HL-60 (cell line): Measurements from ENCODE around the gene PTBP1.

Source experiments
- DNase-seq, 2 experiments: peaks; one replicate each; pipeline ENCODE4 v3.0.0-alpha.2; 2010 to 2020; ENCODE audit warnings: low read depth in 1 of 2, low spot score in 1 of 2
- H3K27ac ChIP-seq: fragments of 250-450 bp; sonication (Bioruptor Pico); replicated peaks from 2 replicates; pipeline ENCODE4 v1.5.1; 2020; ENCODE audit warnings: mild to moderate bottlenecking, moderate library complexity
- H3K27me3 ChIP-seq: fragments of 250-450 bp; sonication (Bioruptor Pico); 2 replicates; pipeline ENCODE4 v1.5.1; 2021; ENCODE audit warnings: mild to moderate bottlenecking, moderate library complexity; ENCODE audit not compliant: insufficient read depth, poor library complexity, severe bottlenecking
- H3K4me3 ChIP-seq: replicated peaks from 2 replicates; pipeline ENCODE4 v1.5.1; 2011; ENCODE audit warnings: mild to moderate bottlenecking, control low read depth, low read length; ENCODE audit not compliant: insufficient read depth
- GABPA ChIP-seq: IDR thresholded peaks from 2 replicates; pipeline ENCODE4 v1.6.1; 2012; ENCODE audit warnings: low read depth
- POLR2AphosphoS5 ChIP-seq: IDR thresholded peaks from 2 replicates; pipeline ENCODE4 v1.6.1; 2012; ENCODE audit warnings: low read depth
- SPI1 ChIP-seq: IDR thresholded peaks from 2 replicates; pipeline ENCODE4 v1.6.1; 2012; ENCODE audit warnings: low read depth, mild to moderate bottlenecking, borderline replicate concordance
- TF ChIP-seq, protein P1 (sequence below): IDR thresholded peaks from one replicate; pipeline ENCODE4 v1.5.1; 2011; ENCODE audit warnings: low read length, control low read depth, inconsistent platforms; ENCODE audit not compliant: insufficient read depth
- TF ChIP-seq, protein P2 (sequence below): IDR thresholded peaks from 2 replicates; pipeline ENCODE4 v1.6.1; 2012; ENCODE audit warnings: low read depth; ENCODE audit not compliant: insufficient replicate concordance

The PTBP1 gene

DNA sequence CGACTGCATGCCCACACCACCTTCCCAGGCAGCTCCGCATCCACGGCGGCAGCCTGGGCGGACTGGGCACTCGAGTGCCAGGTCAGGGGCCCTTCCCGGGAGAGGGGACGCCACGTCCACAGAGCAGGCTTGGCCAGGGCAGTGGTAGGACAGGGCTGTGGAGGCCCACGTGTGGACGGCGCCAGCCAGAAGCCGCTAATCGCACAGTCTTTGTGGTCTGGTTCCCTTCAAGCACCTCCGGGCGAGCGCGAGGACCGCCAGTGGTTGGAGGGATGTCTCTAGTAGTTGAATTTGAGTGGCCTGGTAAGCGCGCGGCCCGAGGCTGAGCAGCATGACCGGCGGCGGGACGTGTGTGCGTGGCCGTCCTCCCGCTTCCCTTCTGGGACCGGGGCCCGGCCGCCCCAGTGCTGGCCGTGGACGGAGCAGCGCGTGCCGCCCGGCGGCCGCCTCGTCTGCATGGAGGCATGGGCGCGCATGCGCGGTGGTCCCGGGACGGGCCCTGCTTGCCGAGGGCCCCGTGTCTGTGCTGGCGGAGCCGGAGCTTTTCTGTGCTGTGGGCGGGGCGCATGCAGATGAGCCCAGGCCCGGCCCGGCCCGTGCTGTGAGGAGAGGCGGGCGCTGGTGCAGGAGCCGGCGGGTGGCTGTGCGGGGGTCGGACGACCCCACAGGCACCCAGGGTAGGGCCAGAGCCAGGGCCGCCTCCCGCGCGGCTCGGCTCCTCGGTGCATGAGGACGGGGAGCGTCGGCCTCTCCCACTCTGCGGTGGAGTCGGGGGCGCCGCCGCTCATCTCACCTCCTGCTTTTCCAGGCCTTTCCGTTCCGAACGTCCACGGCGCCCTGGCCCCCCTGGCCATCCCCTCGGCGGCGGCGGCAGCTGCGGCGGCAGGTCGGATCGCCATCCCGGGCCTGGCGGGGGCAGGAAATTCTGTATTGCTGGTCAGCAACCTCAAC, 8.6 kb downstream of the PTBP1 start:
- H3K4me3 ChIP-seq: no peak overlapping the region
- TF ChIP-seq SPI1: no peak
- TF ChIP-seq, protein P1, sequence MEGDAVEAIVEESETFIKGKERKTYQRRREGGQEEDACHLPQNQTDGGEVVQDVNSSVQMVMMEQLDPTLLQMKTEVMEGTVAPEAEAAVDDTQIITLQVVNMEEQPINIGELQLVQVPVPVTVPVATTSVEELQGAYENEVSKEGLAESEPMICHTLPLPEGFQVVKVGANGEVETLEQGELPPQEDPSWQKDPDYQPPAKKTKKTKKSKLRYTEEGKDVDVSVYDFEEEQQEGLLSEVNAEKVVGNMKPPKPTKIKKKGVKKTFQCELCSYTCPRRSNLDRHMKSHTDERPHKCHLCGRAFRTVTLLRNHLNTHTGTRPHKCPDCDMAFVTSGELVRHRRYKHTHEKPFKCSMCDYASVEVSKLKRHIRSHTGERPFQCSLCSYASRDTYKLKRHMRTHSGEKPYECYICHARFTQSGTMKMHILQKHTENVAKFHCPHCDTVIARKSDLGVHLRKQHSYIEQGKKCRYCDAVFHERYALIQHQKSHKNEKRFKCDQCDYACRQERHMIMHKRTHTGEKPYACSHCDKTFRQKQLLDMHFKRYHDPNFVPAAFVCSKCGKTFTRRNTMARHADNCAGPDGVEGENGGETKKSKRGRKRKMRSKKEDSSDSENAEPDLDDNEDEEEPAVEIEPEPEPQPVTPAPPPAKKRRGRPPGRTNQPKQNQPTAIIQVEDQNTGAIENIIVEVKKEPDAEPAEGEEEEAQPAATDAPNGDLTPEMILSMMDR: no peak
- no peak; the same call in 1 of the 2 replicates for TF ChIP-seq POLR2AphosphoS5
- no peak for TF ChIP-seq GABPA
- TF ChIP-seq, protein P2, sequence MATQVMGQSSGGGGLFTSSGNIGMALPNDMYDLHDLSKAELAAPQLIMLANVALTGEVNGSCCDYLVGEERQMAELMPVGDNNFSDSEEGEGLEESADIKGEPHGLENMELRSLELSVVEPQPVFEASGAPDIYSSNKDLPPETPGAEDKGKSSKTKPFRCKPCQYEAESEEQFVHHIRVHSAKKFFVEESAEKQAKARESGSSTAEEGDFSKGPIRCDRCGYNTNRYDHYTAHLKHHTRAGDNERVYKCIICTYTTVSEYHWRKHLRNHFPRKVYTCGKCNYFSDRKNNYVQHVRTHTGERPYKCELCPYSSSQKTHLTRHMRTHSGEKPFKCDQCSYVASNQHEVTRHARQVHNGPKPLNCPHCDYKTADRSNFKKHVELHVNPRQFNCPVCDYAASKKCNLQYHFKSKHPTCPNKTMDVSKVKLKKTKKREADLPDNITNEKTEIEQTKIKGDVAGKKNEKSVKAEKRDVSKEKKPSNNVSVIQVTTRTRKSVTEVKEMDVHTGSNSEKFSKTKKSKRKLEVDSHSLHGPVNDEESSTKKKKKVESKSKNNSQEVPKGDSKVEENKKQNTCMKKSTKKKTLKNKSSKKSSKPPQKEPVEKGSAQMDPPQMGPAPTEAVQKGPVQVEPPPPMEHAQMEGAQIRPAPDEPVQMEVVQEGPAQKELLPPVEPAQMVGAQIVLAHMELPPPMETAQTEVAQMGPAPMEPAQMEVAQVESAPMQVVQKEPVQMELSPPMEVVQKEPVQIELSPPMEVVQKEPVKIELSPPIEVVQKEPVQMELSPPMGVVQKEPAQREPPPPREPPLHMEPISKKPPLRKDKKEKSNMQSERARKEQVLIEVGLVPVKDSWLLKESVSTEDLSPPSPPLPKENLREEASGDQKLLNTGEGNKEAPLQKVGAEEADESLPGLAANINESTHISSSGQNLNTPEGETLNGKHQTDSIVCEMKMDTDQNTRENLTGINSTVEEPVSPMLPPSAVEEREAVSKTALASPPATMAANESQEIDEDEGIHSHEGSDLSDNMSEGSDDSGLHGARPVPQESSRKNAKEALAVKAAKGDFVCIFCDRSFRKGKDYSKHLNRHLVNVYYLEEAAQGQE: no peak
- no peaks in the 10 kb centered on the region for H3K27me3 ChIP-seq
- H3K27ac ChIP-seq: no peak overlapping the region
- peak in 1 of 2 experiments; percentile 63 for DNase-seq

DNA sequence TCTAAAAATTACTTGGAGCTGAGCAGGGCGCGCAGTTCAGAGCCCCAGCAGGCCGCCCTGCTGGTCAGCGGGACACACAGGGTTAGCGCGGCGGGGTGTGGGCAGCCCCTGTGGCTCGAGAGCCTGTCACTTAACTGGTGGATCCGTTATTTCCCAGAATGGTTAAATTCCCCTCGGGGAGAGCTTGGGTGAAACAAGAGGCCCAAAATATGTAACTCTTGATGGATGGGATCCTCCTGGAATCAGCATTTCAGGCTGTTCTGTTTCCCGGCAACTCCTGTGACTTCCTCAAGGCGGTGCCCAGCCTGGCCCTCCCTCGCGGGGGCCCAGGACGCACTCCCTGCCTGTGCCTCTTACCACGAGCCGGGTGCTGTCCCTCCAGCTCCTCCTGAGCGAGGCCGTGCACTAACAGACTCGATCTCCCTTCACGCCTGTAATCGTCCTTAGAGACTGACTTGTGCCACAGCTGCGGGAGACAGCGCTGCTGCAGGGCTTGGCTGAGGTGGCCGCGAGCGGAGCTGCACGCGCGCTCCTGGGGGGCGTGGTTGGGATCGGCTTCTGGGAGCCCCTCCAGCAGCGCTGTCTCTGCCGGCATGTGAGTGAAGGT, 9.7 kb downstream of the PTBP1 start:
- peak; percentile 4 to 57 for DNase-seq
- H3K4me3 ChIP-seq: no peak overlapping the region
- H3K27ac ChIP-seq: no peak overlapping the region
- TF ChIP-seq, protein P1: no peak
- peak; percentile 30; the same call in 1 of the 2 replicates for TF ChIP-seq POLR2AphosphoS5
- H3K27me3 ChIP-seq: no peaks in the 10 kb centered on the region

DNA sequence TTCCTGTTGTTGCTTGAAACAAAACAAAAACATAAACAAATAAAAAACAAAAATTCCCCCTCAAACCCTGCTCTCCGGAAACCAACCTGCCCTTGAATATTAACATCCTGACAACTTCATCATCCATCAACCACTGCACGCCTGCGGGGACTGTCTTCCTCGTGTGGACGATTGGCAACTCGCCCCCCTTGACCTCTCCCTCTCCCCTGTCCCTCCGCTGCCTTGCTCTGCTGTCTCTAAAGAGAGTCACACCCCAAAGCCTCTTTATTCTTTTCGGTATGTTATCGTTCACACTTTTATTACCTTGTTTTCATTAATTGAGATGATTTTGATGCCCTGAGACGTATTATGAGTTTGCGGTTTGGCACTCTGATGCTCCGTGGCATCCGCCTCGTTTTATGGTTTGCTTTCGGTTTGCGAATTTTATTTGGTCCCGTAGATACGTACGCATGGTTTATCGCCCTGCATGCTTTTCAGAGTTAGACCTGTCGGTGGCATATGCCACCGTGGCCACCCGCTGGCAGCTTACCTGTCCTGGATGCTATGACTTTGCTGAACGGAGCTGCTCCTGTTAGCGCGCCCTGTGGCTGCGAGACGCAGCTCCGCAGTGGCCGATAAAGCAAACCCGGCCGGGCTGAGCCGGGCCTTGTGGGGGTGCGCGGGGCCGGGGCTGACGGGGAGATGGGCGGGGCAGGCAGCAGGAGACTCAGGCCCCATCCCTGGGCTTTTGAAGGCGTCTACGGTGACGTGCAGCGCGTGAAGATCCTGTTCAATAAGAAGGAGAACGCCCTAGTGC, 10.6 kb downstream of the PTBP1 start:
- Histone ChIP-seq H3K27me3 (no peaks in the 10 kb centered on the region), H3K4me3 (no peak overlapping the region), H3K27ac (no peak overlapping the region)
- TF ChIP-seq SPI1: no peak
- TF ChIP-seq POLR2AphosphoS5: no peak; the same call in 1 of the 2 replicates
- peak in 1 of 2 experiments; percentile 45 for DNase-seq

DNA sequence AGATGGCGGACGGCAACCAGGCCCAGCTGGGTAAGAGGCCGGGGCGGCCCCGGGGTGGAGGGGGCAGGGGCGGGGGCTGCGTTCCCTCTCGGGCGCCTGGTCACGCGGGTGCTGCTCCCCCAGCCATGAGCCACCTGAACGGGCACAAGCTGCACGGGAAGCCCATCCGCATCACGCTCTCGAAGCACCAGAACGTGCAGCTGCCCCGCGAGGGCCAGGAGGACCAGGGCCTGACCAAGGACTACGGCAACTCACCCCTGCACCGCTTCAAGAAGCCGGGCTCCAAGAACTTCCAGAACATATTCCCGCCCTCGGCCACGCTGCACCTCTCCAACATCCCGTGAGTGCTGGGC, 11.1 kb downstream of the PTBP1 start:
- no peak overlapping the region for H3K4me3 ChIP-seq

More for the DNA sequence above, 11.1 kb downstream of the PTBP1 start:
- Histone ChIP-seq H3K27ac (no peak overlapping the region), H3K27me3 (no peaks in the 10 kb centered on the region)
- DNase-seq: peak; percentile 1 to 44
- TF ChIP-seq POLR2AphosphoS5: peak; percentile 70
- TF ChIP-seq, protein P2: no peak
- TF ChIP-seq GABPA: no peak
